ENCODE results near the gene CLIC1.

CLIC1 gene

DNA sequence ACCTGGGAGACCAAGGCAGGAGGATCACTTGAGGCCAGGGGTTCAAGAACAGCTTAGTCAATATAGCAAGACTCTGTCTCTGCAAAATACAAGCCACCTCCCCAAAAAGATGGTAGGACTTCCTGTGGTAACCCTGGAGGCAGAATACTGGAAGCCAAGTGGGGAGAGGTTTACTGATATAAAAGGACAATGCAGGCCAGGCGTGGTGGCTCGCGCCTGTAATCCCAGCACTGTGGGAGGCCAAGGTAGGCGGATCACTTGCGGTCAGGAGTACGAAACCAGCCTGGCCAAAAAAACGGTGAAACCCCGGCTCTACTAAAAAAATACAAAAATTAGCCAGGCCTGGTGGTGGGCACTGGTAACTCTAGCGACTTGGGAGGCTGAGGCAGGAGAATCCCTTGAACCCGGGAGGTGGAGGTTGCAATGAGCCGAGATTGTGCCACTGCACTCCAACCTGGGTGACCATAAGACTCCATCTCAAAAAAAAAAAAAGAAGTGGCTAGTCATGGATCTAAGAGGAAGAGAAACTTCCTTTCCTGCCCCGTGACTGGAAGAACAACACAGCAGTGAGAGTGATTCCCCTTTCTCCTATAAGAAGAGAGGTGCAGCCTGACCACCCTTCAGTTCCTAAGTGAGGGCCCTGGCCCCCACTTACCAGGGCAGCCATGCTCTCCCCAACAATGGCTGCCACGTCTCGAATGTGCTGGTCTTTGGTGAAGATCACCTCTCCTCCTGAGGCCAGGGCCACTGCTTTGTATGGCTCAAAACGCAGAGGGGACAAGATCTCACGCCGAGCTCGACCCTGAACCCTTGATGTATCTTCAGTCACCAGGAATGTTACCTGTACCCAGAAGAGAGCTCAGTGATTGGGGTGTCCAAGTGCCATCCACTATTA lies 32.3 kb upstream of the CLIC1 start:
- DNase-seq: no peak

DNA sequence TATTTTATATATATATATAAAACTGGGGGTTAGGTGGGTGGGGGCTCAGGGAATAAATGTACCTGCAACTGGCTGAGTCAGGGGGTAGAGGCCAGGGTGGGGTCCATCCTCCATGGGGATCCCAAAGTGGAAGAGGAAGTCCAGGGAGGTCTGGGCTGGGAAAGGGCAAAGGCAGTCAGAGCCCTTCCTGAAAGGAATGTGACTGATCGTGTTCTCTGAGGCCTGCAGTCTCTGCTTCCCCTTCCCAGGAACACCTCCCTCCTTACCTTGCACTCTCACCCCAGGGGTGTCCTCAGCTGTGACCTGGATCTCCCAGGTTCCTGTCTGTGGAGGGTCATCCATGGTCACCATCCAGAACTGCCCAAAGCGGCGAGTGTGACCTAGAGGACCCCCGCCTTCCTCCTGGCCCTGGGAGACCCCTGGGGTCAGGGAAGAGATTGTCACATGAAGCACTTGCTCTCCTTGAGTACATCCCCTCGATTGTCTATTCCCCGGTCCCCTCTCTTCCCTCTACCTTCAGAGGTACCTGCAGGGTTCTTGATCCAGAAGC lies 30.8 kb upstream of the CLIC1 start:
- DNase-seq: no peak

DNA sequence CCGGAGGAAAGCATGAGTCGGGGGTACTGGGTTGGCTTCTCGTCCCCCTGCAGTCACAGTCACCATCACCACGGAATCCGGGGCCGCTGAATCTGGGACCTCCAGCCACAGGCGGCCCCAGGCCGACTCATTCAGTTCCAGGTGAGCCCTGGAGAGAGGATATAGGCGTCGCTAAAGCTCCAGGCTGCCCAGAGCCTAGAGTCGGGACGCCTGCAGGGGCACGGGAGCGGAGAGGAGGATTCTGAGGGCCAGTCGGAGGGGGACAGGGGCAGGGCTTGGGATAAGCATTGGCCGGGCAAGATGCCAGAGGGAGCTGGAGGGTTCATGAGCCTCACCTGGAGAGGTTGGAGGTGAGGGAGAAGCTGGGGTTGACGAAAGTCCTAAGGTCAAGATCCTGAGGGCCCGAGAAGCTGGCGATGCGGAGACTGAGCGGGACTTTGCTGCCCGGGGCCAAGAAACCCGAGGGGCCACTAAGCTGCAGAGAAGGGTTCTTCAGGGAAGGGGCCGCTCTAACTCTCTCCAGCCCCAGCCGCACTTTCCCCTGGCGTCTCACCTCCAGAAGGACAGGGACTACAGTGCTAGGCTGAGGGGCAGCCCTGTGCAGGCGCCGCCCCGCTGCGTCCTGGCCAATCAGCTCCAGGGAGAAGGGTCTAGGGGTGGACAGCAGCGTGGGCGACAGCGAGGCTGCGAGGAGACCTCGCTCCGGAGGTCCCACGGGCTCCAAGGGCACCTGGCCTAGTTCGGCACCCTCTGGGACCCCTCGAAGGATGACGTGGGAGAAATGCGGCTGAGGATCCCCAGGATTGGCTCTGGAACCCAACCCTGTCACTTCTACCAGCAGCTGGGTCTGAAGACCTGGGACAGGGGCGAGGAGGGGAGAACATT lies 29.8 kb upstream of the CLIC1 start:
- DNase-seq: no peak

DNA sequence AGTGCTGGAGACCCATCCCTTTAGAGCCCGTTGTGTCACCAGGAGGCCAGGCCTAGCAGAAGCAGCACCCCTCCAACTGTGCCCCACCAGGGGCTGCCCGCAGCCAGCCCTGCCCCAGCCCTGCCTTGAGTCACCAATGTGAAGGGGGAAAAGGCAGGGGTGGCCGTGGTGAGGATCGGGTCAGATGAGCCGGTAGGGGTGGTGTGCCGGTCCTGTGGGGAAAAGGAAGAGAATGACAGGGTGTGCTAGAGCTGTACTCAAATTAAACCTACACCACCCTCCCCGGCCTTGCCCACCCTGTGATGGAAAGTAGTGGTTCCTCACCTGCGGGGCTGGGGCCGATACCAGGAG lies 29.2 kb upstream of the CLIC1 start:
- DNase-seq: no peak

DNA sequence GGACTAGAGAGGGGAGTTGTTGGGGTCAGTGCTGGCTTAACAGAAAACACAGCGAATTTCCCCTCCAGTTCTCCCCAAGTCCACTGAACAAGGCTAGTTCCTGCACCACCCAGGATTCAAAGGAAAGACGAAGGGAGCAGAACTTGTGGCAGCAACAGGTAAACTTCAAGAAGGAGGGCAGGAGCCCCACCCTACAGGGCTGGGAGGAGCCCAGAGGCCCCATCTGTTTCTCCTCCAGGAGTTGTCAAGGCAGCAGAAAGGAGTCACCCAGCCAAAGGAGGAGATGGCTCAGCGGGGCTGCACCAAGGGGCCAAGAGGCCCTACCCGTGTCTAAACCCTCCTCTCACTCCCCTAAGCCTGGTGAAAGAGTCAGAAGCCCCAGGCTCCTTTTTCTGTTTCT lies 27.9 kb upstream of the CLIC1 start:
- no peak for DNase-seq

DNA sequence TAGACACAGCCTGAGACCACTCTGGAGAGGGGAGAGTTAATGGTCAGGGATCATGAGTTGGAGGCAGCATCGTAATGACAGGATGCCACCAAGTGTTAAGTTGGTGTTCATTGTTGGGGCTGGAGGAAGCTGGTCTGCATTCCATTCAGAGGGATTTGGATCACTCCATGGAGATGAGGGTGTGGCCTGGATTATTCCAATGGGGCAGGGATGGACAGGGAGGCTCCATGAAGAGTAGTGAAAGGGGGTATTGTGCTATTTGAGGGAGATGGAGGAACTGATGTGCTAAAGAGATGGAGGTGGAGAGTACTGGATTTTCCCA lies 27.2 kb upstream of the CLIC1 start:
- no peak for DNase-seq

DNA sequence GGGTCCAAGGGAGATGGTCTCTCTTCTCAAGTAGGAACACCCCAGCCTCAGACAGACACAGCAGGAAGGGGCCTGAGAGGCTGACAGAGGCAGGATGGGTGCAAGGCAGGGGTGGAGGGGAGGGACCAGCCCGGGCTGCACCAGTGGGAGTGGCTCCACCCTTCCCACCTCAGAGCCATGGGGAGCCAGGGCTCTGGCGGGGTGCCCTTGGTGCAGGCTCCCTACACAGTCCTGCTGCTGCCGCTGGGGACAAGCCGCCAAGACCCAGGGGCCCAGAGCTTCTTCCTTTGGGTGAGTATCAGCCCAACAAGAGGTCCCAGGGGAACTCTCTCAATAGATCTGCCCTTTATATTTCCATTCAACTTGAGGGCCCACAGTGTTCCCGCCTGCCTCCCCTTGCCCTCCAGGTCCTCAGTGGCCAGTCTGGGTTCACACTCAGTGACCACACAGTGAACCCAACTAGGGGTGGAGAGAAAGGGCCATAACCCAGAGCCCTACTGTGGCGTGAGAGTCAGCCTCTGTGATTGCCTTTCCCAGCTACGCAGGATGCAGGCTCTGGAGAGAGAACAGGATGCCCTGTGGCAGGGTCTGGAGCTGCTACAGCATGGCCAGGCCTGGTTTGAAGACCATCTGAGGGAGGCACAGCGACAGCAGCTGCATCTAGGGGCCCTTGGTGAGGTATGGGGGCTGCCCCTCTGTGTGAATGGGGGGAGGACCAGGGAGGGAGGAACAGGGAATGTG lies 26.7 kb upstream of the CLIC1 start:
- DNase-seq: no peak

DNA sequence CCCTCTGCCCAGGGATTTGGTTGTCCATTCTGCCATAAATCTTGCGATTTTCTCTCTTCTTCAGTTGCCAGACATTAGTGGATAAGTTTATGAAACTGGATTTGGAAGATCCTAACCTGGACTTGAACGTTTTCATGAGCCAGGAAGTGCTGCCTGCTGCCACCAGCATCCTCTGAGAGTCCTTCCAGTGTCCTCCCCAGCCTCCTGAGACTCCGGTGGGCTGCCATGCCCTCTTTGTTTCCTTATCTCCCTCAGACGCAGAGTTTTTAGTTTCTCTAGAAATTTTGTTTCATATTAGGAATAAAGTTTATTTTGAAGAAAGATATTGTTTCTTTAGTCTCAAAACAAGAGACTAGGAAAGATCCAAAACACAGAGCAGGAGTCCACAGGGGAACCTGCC lies 26.0 kb upstream of the CLIC1 start, which contains the start of gene SAPCD1:
TSS of gene SAPCD1 (plus strand) at position 301 of the 400 bp plus-strand sequence. CDS start 399 bp downstream, outside the sequence.
- DNase-seq: no peak

DNA sequence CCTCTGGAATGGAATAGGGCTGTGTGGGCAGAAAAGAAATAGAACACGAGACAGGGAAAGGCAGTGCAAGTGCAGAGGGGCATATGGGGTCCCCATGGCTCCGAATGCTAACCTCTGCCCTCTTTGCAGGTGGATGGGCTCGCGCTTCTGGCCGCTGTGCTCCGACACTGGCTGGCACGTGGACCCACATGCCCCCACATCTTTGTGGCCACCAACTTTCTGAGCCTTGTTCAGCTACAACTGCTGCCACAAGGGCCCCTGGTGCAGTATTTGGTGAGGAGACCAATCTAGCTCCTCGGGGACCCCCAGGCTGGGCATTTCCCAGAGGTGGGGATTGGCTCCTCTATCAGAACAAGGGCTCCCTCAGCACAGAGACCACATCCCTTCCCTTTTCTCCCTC lies 25.0 kb upstream of the CLIC1 start:
- no peak for DNase-seq

DNA sequence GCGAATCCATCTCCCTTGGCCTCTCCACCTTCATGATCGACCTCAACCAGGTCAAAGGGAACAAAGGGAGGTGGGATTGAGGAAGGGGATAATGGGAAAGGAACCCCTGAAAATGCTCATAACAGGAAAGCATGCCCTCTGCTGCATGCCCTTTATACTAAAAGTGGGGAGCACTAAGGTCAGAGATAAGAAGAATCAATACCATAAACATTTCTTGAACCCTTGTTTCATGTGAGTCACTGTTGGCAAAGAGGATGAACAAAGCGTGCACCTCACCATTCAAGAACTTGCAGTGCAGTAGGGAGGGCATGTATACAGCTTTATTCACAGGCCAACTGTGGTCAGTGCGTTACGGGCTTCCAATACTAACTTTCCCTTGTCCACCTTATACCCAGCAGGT lies 24.5 kb upstream of the CLIC1 start:
- DNase-seq: no peak

DNA sequence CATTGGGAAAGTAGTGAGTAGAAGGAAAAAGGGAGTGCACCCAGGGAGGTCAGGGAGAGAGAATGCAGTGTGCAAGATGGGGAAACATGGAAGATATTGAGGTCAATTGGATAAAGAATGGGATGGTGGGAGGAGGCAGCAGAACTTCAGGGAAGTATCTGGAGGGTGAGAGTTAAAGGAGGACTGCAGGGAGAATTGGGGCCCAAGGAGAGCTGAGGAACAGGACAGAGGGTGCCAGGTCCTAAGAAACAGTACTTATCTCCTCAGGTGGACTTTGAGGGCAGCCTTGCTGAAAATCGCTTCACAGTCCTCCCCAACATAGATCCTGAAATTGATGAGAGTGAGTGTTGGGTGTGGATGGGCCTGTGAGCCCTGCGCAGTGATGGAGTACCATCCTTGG lies 22.0 kb upstream of the CLIC1 start:
- DNase-seq: no peak

DNA sequence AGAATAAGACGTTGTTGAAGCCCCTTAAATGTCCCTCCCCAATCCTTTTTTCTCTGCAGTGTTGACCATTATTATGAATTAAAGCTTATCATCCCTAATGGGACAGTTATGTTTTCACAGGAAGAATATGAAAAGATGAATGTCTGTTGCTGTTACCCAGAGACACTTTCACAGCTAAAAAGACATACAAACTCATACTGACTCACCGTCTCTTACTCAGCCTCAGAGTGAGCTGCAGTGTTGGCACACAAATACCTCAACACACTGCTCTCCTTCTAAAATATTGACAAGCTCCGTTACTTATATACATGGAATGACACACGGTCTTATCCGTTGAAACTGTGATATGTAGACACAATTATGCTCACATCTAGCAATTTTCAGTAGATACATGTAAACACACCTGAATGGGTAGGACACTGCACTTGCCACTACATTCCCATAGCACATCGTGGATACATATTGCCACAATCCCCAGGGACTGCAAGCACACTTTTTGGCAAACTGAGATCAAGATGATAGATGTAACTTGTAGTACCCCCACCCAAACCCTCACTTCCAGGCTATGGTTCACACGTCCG lies 16.5 kb upstream of the CLIC1 start:
- DNase-seq: no peak

DNA sequence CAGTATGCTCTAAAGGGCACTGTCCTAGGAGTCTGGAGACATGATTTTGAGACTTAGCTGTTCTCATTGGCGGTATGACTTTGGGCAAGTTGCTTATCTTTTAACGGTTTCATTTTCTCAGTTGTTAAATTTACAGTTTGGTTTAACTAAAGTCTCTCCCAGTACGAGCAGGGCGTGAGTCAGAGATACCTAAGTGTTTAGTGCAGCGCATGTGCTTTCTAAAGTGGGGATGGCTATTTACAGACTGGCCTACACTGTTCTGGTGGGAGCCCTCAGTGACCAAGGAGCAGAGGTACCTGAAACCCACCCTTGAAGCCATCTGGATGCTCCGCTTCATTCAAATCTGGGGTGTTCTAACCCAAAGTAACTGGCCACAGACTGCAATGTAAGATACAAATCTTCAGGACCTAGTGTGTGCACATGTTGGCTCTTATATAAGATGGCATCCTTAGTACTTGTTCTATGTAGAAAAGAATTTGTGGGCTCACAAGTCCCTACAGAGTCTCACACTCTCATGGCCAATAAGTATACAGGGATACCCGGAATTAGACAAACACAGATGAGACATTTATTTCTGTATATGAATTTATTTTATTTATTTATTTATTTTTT lies 14.2 kb upstream of the CLIC1 start:
- DNase-seq: no peak

DNA sequence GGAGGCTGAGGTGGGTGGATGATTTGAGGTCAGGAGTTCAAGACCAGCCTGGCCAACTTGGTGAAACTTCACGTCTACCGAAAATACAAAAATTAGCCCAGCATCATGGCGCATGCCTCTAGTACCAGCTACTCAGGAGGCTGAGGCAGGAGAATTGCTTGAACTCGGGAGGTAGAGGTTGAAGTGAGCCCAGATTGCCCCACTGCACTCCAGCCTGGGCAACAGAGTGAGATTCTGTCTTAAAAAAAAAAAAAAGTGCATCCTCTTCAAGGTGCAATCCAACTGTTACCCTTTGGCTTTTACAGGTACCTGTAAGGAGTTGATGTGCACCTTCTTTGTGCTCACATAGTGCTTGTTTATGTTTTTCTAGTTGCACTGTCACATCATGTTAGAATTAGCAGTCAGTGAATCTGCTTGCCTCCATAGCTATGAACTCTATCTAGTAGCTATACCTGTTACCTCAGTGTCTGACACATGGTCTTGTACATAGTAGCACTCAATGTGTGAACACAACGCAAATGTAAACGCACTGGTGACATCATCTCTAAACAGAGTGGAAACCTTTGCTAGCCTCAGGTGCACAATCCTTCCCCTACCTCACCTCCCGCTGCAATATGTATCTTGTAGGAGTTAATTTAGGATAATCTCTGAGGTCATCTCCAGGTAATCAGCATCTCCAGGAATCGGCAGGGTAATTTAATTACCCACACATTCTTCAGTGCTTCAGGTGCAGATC lies 13.1 kb upstream of the CLIC1 start:
- no peak for DNase-seq

DNA sequence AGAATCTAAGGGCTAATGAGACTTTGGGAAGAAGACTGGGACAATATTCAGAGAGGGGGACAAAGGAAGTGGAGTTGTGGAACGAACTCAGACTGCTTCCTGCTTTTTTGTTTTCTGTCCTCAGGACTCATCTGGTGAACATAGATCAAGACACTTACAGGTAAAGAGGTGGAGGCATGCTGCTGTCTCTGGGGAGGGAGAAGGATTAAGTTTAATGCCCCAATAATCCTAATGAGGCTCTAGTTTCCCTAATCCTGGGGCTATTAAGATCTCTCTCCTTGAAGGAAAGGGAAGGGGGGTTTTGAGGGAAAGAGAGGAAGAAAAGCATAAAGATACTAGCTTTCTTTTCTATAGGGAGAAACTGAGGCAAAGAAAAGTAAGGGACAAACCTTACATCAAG lies 8.1 kb upstream of the CLIC1 start:
- DNase-seq: no peak

DNA sequence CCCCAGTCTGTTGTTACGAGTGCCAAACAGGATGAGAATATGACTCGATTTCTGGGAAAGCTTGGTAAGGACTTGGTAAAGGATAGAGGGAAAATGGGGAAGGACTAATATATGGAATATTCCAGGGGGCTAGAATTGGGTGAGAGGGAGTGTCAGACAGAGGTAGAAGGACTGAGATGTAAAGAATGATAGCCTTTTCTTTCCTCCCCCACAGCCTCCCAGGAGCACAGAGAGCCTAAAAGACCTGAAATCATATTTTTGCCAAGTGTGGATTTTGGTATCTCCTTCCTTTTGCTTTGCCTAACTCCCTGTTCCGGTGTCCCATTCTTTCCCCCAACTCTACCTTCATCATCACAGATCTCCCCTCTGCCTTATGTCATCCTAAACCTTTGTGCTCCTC lies 6.6 kb upstream of the CLIC1 start:
- DNase-seq: no peak

DNA sequence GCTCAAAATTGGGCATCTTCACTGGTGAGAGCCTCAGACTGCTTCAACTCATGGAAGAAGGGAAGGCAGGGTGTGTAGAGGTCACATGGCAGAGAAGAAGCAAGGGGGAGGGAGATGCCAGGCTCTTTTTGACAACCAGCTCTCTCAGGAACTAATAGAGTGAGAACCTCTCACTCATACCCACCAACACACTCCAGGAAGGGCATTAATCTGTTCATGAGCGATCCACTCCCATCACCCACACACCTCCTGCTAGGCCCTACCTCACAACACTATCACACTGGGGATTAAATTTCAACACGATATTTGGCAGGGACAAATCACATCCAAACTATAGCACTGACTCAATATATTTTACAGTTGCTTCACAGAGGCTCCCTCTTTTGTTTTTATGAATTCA lies 5.5 kb upstream of the CLIC1 start:
- DNase-seq: no peak

DNA sequence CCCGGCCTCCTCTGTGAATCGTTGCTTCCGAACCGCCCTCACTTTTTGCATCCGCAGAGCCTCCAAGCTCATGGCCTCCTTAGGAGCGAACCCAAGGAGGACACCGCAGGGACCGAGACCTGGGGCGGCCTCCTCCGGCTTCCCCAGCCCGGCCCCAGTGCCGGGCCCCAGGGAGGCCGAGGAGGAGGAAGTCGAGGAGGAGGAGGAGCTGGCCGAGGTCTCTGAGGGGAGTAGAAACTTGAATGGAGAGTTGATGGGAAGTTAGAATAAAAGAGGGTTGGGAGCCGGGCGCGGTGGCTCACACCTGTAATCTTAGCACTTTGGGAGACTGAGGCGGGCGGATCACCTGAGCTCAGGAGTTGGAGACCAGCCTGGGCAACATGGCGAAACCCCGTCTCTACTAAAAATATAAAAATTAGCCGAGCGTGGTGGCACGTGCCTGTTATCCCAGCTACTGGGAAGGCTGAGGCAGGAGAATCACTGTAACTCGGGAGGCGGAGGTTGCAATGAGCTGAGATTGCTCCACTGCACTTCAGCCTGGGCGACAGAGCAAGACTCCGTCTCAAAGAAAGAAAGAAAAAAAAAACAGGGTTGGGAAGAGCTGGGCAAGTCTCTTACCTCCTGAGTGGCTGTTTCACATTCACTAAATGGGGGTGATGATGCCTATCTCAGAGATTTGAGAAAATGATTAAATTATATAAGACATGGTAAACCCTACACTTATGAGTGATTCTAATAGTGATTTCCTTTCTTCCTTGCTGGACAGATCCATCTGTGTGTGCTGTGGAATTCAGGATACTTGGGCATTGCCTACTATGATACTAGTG lies 4.3 kb upstream of the CLIC1 start:
- DNase-seq: no peak

DNA sequence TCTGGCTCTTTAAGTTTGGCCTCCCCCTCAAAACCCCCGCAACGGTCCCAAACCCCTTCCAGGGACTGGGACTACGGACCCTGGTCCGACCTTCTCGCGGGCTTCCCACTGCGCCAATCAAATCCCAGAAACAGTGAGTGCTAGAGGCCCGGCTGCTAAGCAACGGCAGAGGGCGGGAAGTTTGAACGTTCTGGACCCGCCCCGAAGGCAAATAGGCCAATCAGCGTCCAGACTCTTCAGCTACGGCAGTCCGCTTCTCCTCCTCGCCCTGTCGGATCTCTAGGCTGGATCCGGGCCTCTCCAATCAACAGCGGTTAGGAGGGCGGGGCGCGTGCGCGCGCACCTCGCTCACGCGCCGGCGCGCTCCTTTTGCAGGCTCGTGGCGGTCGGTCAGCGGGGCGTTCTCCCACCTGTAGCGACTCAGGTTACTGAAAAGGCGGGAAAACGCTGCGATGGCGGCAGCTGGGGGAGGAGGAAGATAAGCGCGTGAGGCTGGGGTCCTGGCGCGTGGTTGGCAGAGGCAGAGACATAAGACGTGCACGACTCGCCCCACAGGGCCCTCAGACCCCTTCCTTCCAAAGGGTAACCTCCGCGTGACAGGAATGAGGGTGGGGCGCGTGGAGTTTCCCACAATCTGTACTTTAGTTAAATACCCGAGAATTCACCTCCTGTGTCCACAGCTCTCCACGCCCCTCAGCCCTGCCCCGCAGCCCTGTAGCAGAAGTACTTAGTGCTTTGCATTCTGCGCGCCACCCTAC lies 3.5 kb upstream of the CLIC1 start, which contains the start of gene MSH5:
TSS of gene MSH5 (plus strand) at position 367 of the 758 bp plus-strand sequence. CDS start 462 bp downstream, outside the sequence.
- peak; percentile 95 for DNase-seq

Measured in NCI-H2081 treated with DMSO at 0.1 percent for 48 hours (cell line).